ENCODE measurements around the gene ANO3. TPM values are rescaled to one million over a fixed set of nuclear protein-coding genes. Genes with fewer than 3 reads are reported as not detected.
A peak's percentile ranks its signal among the peaks of the same experiment; 100 is the strongest.
"Not testable (repeated sequence)": the region's sequence is repeated elsewhere in the genome, so short reads cannot be mapped to it uniquely, and the experiment has no call there.

Gene ANO3
- polyA plus RNA-seq, result 0.33 TPM
- long read RNA-seq, donor 1, result 0 reads
- long read RNA-seq, donor 2, result 0 reads
- long read RNA-seq, donor 3, result 0 reads
- long read RNA-seq, donor 4, result 0 reads
- long read RNA-seq, donor 5, result 0 reads
- long read RNA-seq, donor 6, result 0 reads
- long read RNA-seq, donor 7, result 0 reads
- long read RNA-seq, donor 8, result 0 reads
- long read RNA-seq, donor 9, result 0 reads
- long read RNA-seq, donor 10, result 0 reads
- long read RNA-seq, donor 11, result 0 reads

GRCh38 chr11:26331911-26332571 lies at the start of gene ANO3:
Gene ANO3 (plus strand): TSS chr11:26332130. CDS start chr11:26332276, 146 bp downstream.
- Histone ChIP-seq H3K36me3 (ENCODE audit: control insufficient read depth, insufficient read depth, low read length) (no peaks in the 10 kb centered on the region), H3K9me3 (ENCODE audit: control insufficient read depth, low read depth, low read length) (no peaks in the 10 kb centered on the region), H3K4me3 (ENCODE audit: low read length) (peak within 1 kb of the TSS; percentile 29), H3K27ac (ENCODE audit: low read length) (no peak within 1 kb of the TSS), H3K4me1 (ENCODE audit: control insufficient read depth, insufficient read depth, low read length) (no peaks in the 10 kb centered on the region), H3K27me3 (ENCODE audit: control insufficient read depth, insufficient read depth, low read length) (peaks cover 12% of the 10 kb centered on the region)
- WGBS (ENCODE audit: insufficient coverage, low lambda C conversion rate), result no CpG with 5 or more reads among the region's 36 CpGs
- peak; percentile 54 to 57 for DNase-seq

- Histone ChIP-seq H3K27ac (ENCODE audit: low read length) (no peak overlapping the region), H3K4me3 (ENCODE audit: low read length) (no peak overlapping the region)
Measured at GRCh38 chr11:26283852-26284408, 48.0 kb upstream of the ANO3 start.

GRCh38 chr11:26285608-26286007 lies 46.3 kb upstream of the ANO3 start:
- no peaks in the 10 kb centered on the region for H3K36me3 ChIP-seq (ENCODE audit: control insufficient read depth, insufficient read depth, low read length)
- 100% methylated on average over 1 of the region's 3 CpGs for WGBS (ENCODE audit: insufficient coverage, low lambda C conversion rate)
- no peak for DNase-seq
- no peaks in the 10 kb centered on the region for H3K4me1 ChIP-seq (ENCODE audit: control insufficient read depth, insufficient read depth, low read length)
- H3K27me3 ChIP-seq (ENCODE audit: control insufficient read depth, insufficient read depth, low read length), result peaks cover 4% of the 10 kb centered on the region
- no peak overlapping the region for H3K27ac ChIP-seq (ENCODE audit: low read length)
- H3K9me3 ChIP-seq (ENCODE audit: control insufficient read depth, low read depth, low read length), result no peaks in the 10 kb centered on the region
- no peak overlapping the region for H3K4me3 ChIP-seq (ENCODE audit: low read length)

More at GRCh38 chr11:26283852-26284408, 48.0 kb upstream of the ANO3 start:
- H3K4me1 ChIP-seq (ENCODE audit: control insufficient read depth, insufficient read depth, low read length), result no peaks in the 10 kb centered on the region
- WGBS (ENCODE audit: insufficient coverage, low lambda C conversion rate), result 75% methylated on average over 3 of the region's 6 CpGs
- H3K36me3 ChIP-seq (ENCODE audit: control insufficient read depth, insufficient read depth, low read length), result no peaks in the 10 kb centered on the region
- no peaks in the 10 kb centered on the region for H3K9me3 ChIP-seq (ENCODE audit: control insufficient read depth, low read depth, low read length)
- no peak for DNase-seq
- H3K27me3 ChIP-seq (ENCODE audit: control insufficient read depth, insufficient read depth, low read length), result peaks cover 4% of the 10 kb centered on the region

GRCh38 chr11:26286472-26287066 lies 45.4 kb upstream of the ANO3 start:
- Histone ChIP-seq H3K4me3 (ENCODE audit: low read length) (no peak overlapping the region), H3K36me3 (ENCODE audit: control insufficient read depth, insufficient read depth, low read length) (no peaks in the 10 kb centered on the region), H3K4me1 (ENCODE audit: control insufficient read depth, insufficient read depth, low read length) (no peaks in the 10 kb centered on the region), H3K9me3 (ENCODE audit: control insufficient read depth, low read depth, low read length) (no peaks in the 10 kb centered on the region), H3K27me3 (ENCODE audit: control insufficient read depth, insufficient read depth, low read length) (peaks cover 4% of the 10 kb centered on the region), H3K27ac (ENCODE audit: low read length) (no peak overlapping the region)
- no peak for DNase-seq
- WGBS (ENCODE audit: insufficient coverage, low lambda C conversion rate), result no CpG with 5 or more reads among the region's 5 CpGs

- no peak for DNase-seq
- Histone ChIP-seq H3K27ac (ENCODE audit: low read length) (no peak overlapping the region), H3K36me3 (ENCODE audit: control insufficient read depth, insufficient read depth, low read length) (no peaks in the 10 kb centered on the region), H3K4me3 (ENCODE audit: low read length) (no peak overlapping the region), H3K9me3 (ENCODE audit: control insufficient read depth, low read depth, low read length) (no peaks in the 10 kb centered on the region), H3K4me1 (ENCODE audit: control insufficient read depth, insufficient read depth, low read length) (no peaks in the 10 kb centered on the region), H3K27me3 (ENCODE audit: control insufficient read depth, insufficient read depth, low read length) (peaks cover 4% of the 10 kb centered on the region)
- 83% methylated on average over 1 of the region's 5 CpGs for WGBS (ENCODE audit: insufficient coverage, low lambda C conversion rate)
Measured at GRCh38 chr11:26287067-26287518, 44.8 kb upstream of the ANO3 start.

GRCh38 chr11:26297189-26297975 lies 34.5 kb upstream of the ANO3 start:
- H3K27me3 ChIP-seq (ENCODE audit: control insufficient read depth, insufficient read depth, low read length), result no peaks in the 10 kb centered on the region
- H3K9me3 ChIP-seq (ENCODE audit: control insufficient read depth, low read depth, low read length), result no peaks in the 10 kb centered on the region
- no peak overlapping the region for H3K4me3 ChIP-seq (ENCODE audit: low read length)
- no peak overlapping the region for H3K27ac ChIP-seq (ENCODE audit: low read length)
- H3K36me3 ChIP-seq (ENCODE audit: control insufficient read depth, insufficient read depth, low read length), result no peaks in the 10 kb centered on the region
- DNase-seq, result peak; percentile 23 to 46
- no peaks in the 10 kb centered on the region for H3K4me1 ChIP-seq (ENCODE audit: control insufficient read depth, insufficient read depth, low read length)
- no CpG with 5 or more reads among the region's 4 CpGs for WGBS (ENCODE audit: insufficient coverage, low lambda C conversion rate)

GRCh38 chr11:26316372-26316771 lies 15.6 kb upstream of the ANO3 start:
- no CpG with 5 or more reads among the region's 5 CpGs for WGBS (ENCODE audit: insufficient coverage, low lambda C conversion rate)
- not testable (repeated sequence) for H3K27me3 ChIP-seq (ENCODE audit: control insufficient read depth, insufficient read depth, low read length); H3K4me3 ChIP-seq (ENCODE audit: low read length); H3K9me3 ChIP-seq (ENCODE audit: control insufficient read depth, low read depth, low read length); H3K36me3 ChIP-seq (ENCODE audit: control insufficient read depth, insufficient read depth, low read length); DNase-seq; H3K4me1 ChIP-seq (ENCODE audit: control insufficient read depth, insufficient read depth, low read length)
- peak overlapping the region; percentile 34 for H3K27ac ChIP-seq (ENCODE audit: low read length)

GRCh38 chr11:26319906-26320305 lies 12.0 kb upstream of the ANO3 start:
- H3K9me3 ChIP-seq (ENCODE audit: control insufficient read depth, low read depth, low read length), result no peaks in the 10 kb centered on the region
- no CpG with 5 or more reads among the region's 2 CpGs for WGBS (ENCODE audit: insufficient coverage, low lambda C conversion rate)
- H3K4me1 ChIP-seq (ENCODE audit: control insufficient read depth, insufficient read depth, low read length), result peaks cover 3% of the 10 kb centered on the region
- DNase-seq, result no peak
- H3K27ac ChIP-seq (ENCODE audit: low read length), result no peak overlapping the region
- no peaks in the 10 kb centered on the region for H3K36me3 ChIP-seq (ENCODE audit: control insufficient read depth, insufficient read depth, low read length)
- no peak overlapping the region for H3K4me3 ChIP-seq (ENCODE audit: low read length)
- no peaks in the 10 kb centered on the region for H3K27me3 ChIP-seq (ENCODE audit: control insufficient read depth, insufficient read depth, low read length)

GRCh38 chr11:26321516-26321915 lies 10.4 kb upstream of the ANO3 start:
- Histone ChIP-seq H3K36me3 (ENCODE audit: control insufficient read depth, insufficient read depth, low read length) (no peaks in the 10 kb centered on the region), H3K4me3 (ENCODE audit: low read length) (no peak overlapping the region), H3K27me3 (ENCODE audit: control insufficient read depth, insufficient read depth, low read length) (no peaks in the 10 kb centered on the region), H3K9me3 (ENCODE audit: control insufficient read depth, low read depth, low read length) (no peaks in the 10 kb centered on the region), H3K27ac (ENCODE audit: low read length) (no peak overlapping the region), H3K4me1 (ENCODE audit: control insufficient read depth, insufficient read depth, low read length) (peaks cover 3% of the 10 kb centered on the region)
- no peak for DNase-seq
